K562 (cell line): ENCODE data around the gene GDF7. TPM values are rescaled to one million over a fixed set of nuclear protein-coding genes. Genes with fewer than 3 reads are reported as not detected.
A peak's percentile ranks its signal among the peaks of the same experiment; 100 is the strongest.

ENCODE experiments used
- ATAC-seq: fragments of 200-7000 bp; cut with Tn5 transposase; 3 replicates; pipeline ENCODE4 v1.9.1; 2020; ENCODE audit warnings: moderate library complexity
- BruUV-seq: library from RNA; stranded (reverse); fragments of 400-500 nt; replicated peaks from 2 replicates; lab custom pipeline; 2021; lab: Mats Ljungman, UMichigan
- CTCF ChIA-PET: fragments of 300-600 bp; formaldehyde crosslinking; extraction: SDS; loops from one replicate; lab custom pipeline; 2021; ENCODE audit warnings: low intra/inter-chr PET ratio; lab: Yijun Ruan, JAX
- POLR2A ChIA-PET: fragments of 300-600, 350-650 bp; sonication (Branson Sonifier 250); formaldehyde crosslinking; extraction: SDS; loops from one replicate; lab custom pipeline; 2021; ENCODE audit warnings: antibody characterized with exemption, inconsistent platforms; lab: Yijun Ruan, JAX
- DNase-seq, 4 experiments: peaks; one replicate each; pipeline versions ENCODE4 v3.0.0 to v3.0.0-alpha.2; 2011 to 2018; ENCODE audit warnings: low spot score in 3 of 4, mixed read lengths in 3 of 4; ENCODE audit errors: extremely low read depth in 1 of 4
- FAIRE-seq: peaks from 2 replicates; lab custom pipeline; 2011; peaks lifted over from hg19 to GRCh38; lab: Jason Lieb, UNC
- H2AFZ ChIP-seq: 2 replicates; pipeline ENCODE4 v1.6.0; 2011; ENCODE audit warnings: low read depth, low read length, control low read depth, inconsistent platforms
- H3K27ac ChIP-seq: fragments of 200-600 bp; 3 replicates; pipeline ENCODE4 v1.8.0; 2011; ENCODE audit warnings: low read depth, mild to moderate bottlenecking, control low read depth, inconsistent platforms, low read length, moderate library complexity, mixed read lengths; ENCODE audit errors: extremely low read depth
- H3K27me3 ChIP-seq, 2 experiments: fragments of 300-600 bp in 1 of 2; 2 replicates in 1 of 2; 3 replicates in 1 of 2; pipeline versions ENCODE4 v1.6.0 to v1.8.0; 2011; ENCODE audit warnings: inconsistent platforms in 2 of 2, low read length in 2 of 2, mild to moderate bottlenecking in 1 of 2, mixed read lengths in 1 of 2, moderate library complexity in 1 of 2; ENCODE audit not compliant: control insufficient read depth in 2 of 2, insufficient read depth in 2 of 2
- H3K36me3 ChIP-seq: fragments of 300-600 bp; 3 replicates; pipeline ENCODE4 v1.8.0; 2011; ENCODE audit warnings: mild to moderate bottlenecking, low read length, inconsistent platforms; ENCODE audit not compliant: control insufficient read depth, insufficient read depth
- H3K4me1 ChIP-seq, 2 experiments: fragments of 200-600 bp in 1 of 2; replicated peaks in 1 of 2; 2 replicates in 1 of 2; 3 replicates in 1 of 2; pipeline versions ENCODE4 v1.5.1 to v1.8.0; 2011; ENCODE audit warnings: inconsistent platforms in 2 of 2, low read length in 2 of 2, mild to moderate bottlenecking in 1 of 2, mixed read lengths in 1 of 2, moderate library complexity in 1 of 2; ENCODE audit not compliant: control insufficient read depth in 2 of 2, insufficient read depth in 2 of 2
- H3K4me2 ChIP-seq: 2 replicates; pipeline ENCODE4 v1.6.1; 2011; ENCODE audit warnings: low read length, control low read depth, inconsistent platforms, mixed read lengths; ENCODE audit not compliant: insufficient read depth
- H3K4me3 ChIP-seq: fragments of 200-600 bp; sonication (generic), shearing (Covaris generic); 2 replicates; pipeline ENCODE4 v1.5.1; 2016; ENCODE audit warnings: control low read depth, inconsistent platforms
- H3K79me2 ChIP-seq: fragments of 200-600 bp; 3 replicates; pipeline ENCODE4 v1.8.0; 2011; ENCODE audit warnings: low read length, inconsistent platforms; ENCODE audit not compliant: control insufficient read depth, insufficient read depth
- H3K9ac ChIP-seq, 2 experiments: 2 replicates each; pipeline versions ENCODE4 v1.6.0 to v1.6.1; 2011; ENCODE audit warnings: low read depth in 2 of 2, low read length in 2 of 2, control low read depth in 1 of 2, inconsistent platforms in 1 of 2, mild to moderate bottlenecking in 1 of 2, mixed read lengths in 1 of 2; ENCODE audit not compliant: insufficient read depth in 1 of 2
- H3K9me1 ChIP-seq: one replicate; pipeline ENCODE4 v1.6.0; 2011; ENCODE audit warnings: inconsistent platforms, mild to moderate bottlenecking, low read length, moderate library complexity; ENCODE audit not compliant: control insufficient read depth, insufficient read depth
- H3K9me3 ChIP-seq: replicated peaks from 2 replicates; pipeline ENCODE4 v1.5.1; 2011; ENCODE audit warnings: low read depth, low read length, inconsistent platforms; ENCODE audit not compliant: control insufficient read depth, insufficient read depth
- H4K20me1 ChIP-seq: replicated peaks from 2 replicates; pipeline ENCODE4 v1.6.1; 2011; ENCODE audit warnings: low read length, inconsistent platforms, mixed read lengths; ENCODE audit not compliant: control insufficient read depth, insufficient read depth
- PCBP1 ChIP-seq: fragments of 200-400 bp; formaldehyde crosslinking; IDR thresholded peaks from 2 replicates; pipeline ENCODE4 v1.6.1; 2018; ENCODE audit warnings: mild to moderate bottlenecking, low read depth, low read length; ENCODE audit not compliant: poor library complexity, severe bottlenecking
- SNRNP70 ChIP-seq: fragments of 200-400 bp; formaldehyde crosslinking; optimal IDR thresholded peaks from 2 replicates; pipeline ENCODE3; 2017; ENCODE audit warnings: low read depth, low read length
- ZNF274 ChIP-seq: IDR thresholded peaks from 2 replicates; pipeline ENCODE4 v1.6.1; 2011; ENCODE audit warnings: low read depth, mild to moderate bottlenecking, low read length, moderate library complexity, borderline replicate concordance
- ZNF316 ChIP-seq: fragments of 450-650 bp; IDR thresholded peaks from 2 replicates; pipeline ENCODE4 v1.6.1; 2016
- ZNF655 ChIP-seq: fragments of 250-450 bp; sonication (Bioruptor Pico); IDR thresholded peaks from 2 replicates; pipeline ENCODE4 v1.5.0; 2021
- WGBS: fragments of 100-300 bp; shearing (Covaris generic); methylation state at CpG from one replicate; pipeline ENCODE4 v1.1.6; 2016; ENCODE audit warnings: low coverage, mixed read lengths; ENCODE audit not compliant: insufficient coverage; ENCODE audit errors: missing lambda C conversion rate; 5-methylcytosine and 5-hydroxymethylcytosine counted together
- in situ Hi-C: fragments of 300-500 bp; cut with MboI; formaldehyde crosslinking; loops from 4 replicates; pipeline ENCODE4 v1.15.0; 2018; ENCODE audit warnings: inconsistent platforms, mixed read lengths
- intact Hi-C: fragments of 100-400 bp; cut with micrococcal nuclease; formaldehyde crosslinking; loops from 2 replicates; pipeline ENCODE4 v1.14.2; 2022
- polyA plus RNA-seq, 8 experiments: library from polyadenylated mRNA; depleted of rRNA in 4 of 8; stranded (reverse) in 5 of 8; unstranded in 3 of 8; fragments of >200 nt; fragmentation: Nextera tagmentation in 2 of 8; fragmentation: Illumina TruSeq in 1 of 8; extraction: Ambion mirVana in 2 of 8; extraction: Trizol in 1 of 8; gene quantifications; 2 replicates each; pipeline versions ENCODE4 v1.2.1 to v1.2.3, GENCODE V29; 2011 to 2014; ENCODE audit warnings: inconsistent platforms in 1 of 8, missing spikeins in 1 of 8
- total RNA-seq, 7 experiments: library from RNA; depleted of rRNA in 6 of 7; stranded (reverse); fragments of >200 nt in 6 of 7; fragmentation: Illumina TruSeq in 2 of 7; extraction: Trizol in 2 of 7; gene quantifications; 2 replicates each; pipeline versions ENCODE4 v1.2.1 to v1.2.3, GENCODE V29; 2011 to 2021; ENCODE audit warnings: low replicate concordance in 1 of 7

GDF7 gene
- total and polyA plus RNA-seq, 9 of the 15 experiments (the other 6 are each of a cell fraction or from before 2014, with no cell fraction given) = 0.01 TPM; not detected in 7

GRCh38 chr2:20670315-20671035, 3.5 kb downstream of the GDF7 start:
- intact Hi-C loops = no loop called here
- H4K20me1 ChIP-seq = no peaks in the 10 kb centered on the region; the same call in 1 of the 2 replicates
- no peak for DNase-seq
- no peak overlapping the region for H2AFZ ChIP-seq
- peaks cover 26 to 73% of the 10 kb centered on the region in 2 experiments for H3K27me3 ChIP-seq
- TF ChIP-seq ZNF274 = no peak
- no peak for TF ChIP-seq SNRNP70
- ATAC-seq = no peak
- CTCF ChIA-PET = no interaction called here
- no TSS peak for BruUV-seq
- 71% methylated on average over 31 of the region's 83 CpGs for WGBS
- H3K9ac ChIP-seq = no peak overlapping the region
- POLR2A ChIA-PET = interaction anchor here (0.6 kb wide), 1 partner anchor 430 kb away, joined by 3 read pairs; no protein-coding TSS in a partner anchor
- H3K27ac ChIP-seq = no peak overlapping the region
- in situ Hi-C loops = loop anchor here (25.0 kb wide), 1 partner anchor 592 kb away; no protein-coding TSS in a partner anchor
- H3K36me3 ChIP-seq = no peaks in the 10 kb centered on the region
- H3K4me2 ChIP-seq = no peak overlapping the region
- H3K4me3 ChIP-seq = no peak overlapping the region
- H3K79me2 ChIP-seq = no peaks in the 10 kb centered on the region
- peaks cover 0 to 34% of the 10 kb centered on the region in 2 experiments; a peak in 2 of 5 replicates for H3K4me1 ChIP-seq
- H3K9me1 ChIP-seq = no peaks in the 10 kb centered on the region
- H3K9me3 ChIP-seq = no peaks in the 10 kb centered on the region
- no peak for FAIRE-seq

- intact Hi-C loops (no loop called here), in situ Hi-C loops (loop anchor here (25.0 kb wide), 1 partner anchor 591 kb away; no protein-coding TSS in a partner anchor)
- peaks cover 23 to 68% of the 10 kb centered on the region in 2 experiments for H3K27me3 ChIP-seq
- H3K4me1 ChIP-seq = peaks cover 0 to 27% of the 10 kb centered on the region in 2 experiments; a peak in 2 of 5 replicates
- DNase-seq (no peak), ATAC-seq (no peak), FAIRE-seq (no peak)
- no peak overlapping the region for H2AFZ ChIP-seq
- no peak overlapping the region for H3K27ac ChIP-seq
- no peaks in the 10 kb centered on the region for H3K9me1 ChIP-seq
- POLR2A ChIA-PET = interaction anchor here (0.6 kb wide), 1 partner anchor 431 kb away, joined by 3 read pairs; no protein-coding TSS in a partner anchor
- no peaks in the 10 kb centered on the region for H3K9me3 ChIP-seq
- H3K4me3 ChIP-seq = no peak overlapping the region
- no peaks in the 10 kb centered on the region for H3K36me3 ChIP-seq
- TF ChIP-seq ZNF316 = peak; percentile 49
- TF ChIP-seq ZNF655 = no peak
- no peak for TF ChIP-seq PCBP1
- H3K4me2 ChIP-seq = no peak overlapping the region
- no peaks in the 10 kb centered on the region; the same call in 1 of the 2 replicates for H4K20me1 ChIP-seq
- no peak overlapping the region for H3K9ac ChIP-seq
- WGBS = 56% methylated on average over 38 of the region's 60 CpGs
- no peaks in the 10 kb centered on the region for H3K79me2 ChIP-seq
- CTCF ChIA-PET = no interaction called here
- BruUV-seq = no TSS peak
Observed at GRCh38 chr2:20671036-20671735, 4.2 kb downstream of the GDF7 start.
